ENCODE data around the gene PIK3IP1.
A peak's percentile ranks its signal among the peaks of the same experiment; 100 is the strongest.

The PIK3IP1 gene

GRCh38 chr22:31292236-31292989, at the start of gene PIK3IP1:
Gene PIK3IP1, minus strand, starts transcription at chr22:31292488. Its CDS starts 144 bp downstream, at chr22:31292344.
- no peaks in the 10 kb centered on the region for H3K27me3 ChIP-seq (ENCODE audit: low read depth)
- no peaks in the 10 kb centered on the region; the same call in 1 of the 2 replicates for H3K9me3 ChIP-seq
- H3K4me1 ChIP-seq, result peaks cover 18% of the 10 kb centered on the region
- peak; percentile 89 to 91 for DNase-seq (ENCODE audit: low spot score in 2 of 2)
- peak within 1 kb of the TSS; percentile 18 for H3K4me3 ChIP-seq
- no peaks in the 10 kb centered on the region for H3K36me3 ChIP-seq (replicated peaks)
- in situ Hi-C loops (cut with MboI; ENCODE audit: low sequenced_read_pairs), result loop anchor here (25.0 kb wide), 1 partner anchor 95 kb away; the partner anchor contains the start of gene DRG1

GRCh38 chr22:31341386-31342088, 49.2 kb upstream of the PIK3IP1 start:
- Histone ChIP-seq H3K4me3 (no peak overlapping the region), H3K9me3 (no peaks in the 10 kb centered on the region), H3K4me1 (peaks cover 23% of the 10 kb centered on the region), H3K36me3 (replicated peaks) (peaks cover 61% of the 10 kb centered on the region), H3K27me3 (ENCODE audit: low read depth) (no peaks in the 10 kb centered on the region)
- in situ Hi-C loops (cut with MboI; ENCODE audit: low sequenced_read_pairs), result no loop called here
- no peak for DNase-seq (ENCODE audit: low spot score in 2 of 2)

GRCh38 chr22:31340765-31341247, 48.5 kb upstream of the PIK3IP1 start:
- in situ Hi-C loops (cut with MboI; ENCODE audit: low sequenced_read_pairs), result no loop called here
- Histone ChIP-seq H3K9me3 (no peaks in the 10 kb centered on the region), H3K36me3 (replicated peaks) (peaks cover 65% of the 10 kb centered on the region), H3K27me3 (ENCODE audit: low read depth) (no peaks in the 10 kb centered on the region), H3K4me1 (peaks cover 23% of the 10 kb centered on the region), H3K4me3 (no peak overlapping the region)
- no peak for DNase-seq (ENCODE audit: low spot score in 2 of 2)

DNA sequence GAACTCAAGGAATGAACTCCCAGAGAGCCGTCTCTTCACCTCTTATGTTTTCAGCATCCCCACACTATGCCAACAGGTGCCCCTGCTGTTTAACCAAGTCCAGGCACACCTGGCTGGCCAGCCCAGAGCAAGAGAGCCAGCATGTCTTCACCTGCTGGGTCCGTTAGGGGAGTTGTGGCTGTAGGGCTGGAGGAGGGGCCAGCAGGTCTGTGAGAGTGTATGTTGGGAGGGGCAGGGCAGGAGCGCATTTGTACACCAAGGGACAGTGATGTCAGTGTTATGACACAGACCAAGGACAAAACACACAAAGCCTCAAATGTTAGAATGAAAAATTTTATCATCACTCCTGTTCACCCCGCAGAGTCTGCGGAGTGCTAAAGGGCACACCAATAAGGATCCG, 48.1 kb upstream of the PIK3IP1 start:
- H3K4me3 ChIP-seq, result no peak overlapping the region
- no peaks in the 10 kb centered on the region for H3K27me3 ChIP-seq (ENCODE audit: low read depth)
- no peaks in the 10 kb centered on the region for H3K9me3 ChIP-seq
- in situ Hi-C loops (cut with MboI; ENCODE audit: low sequenced_read_pairs), result no loop called here
- DNase-seq (ENCODE audit: low spot score in 2 of 2), result no peak
- H3K4me1 ChIP-seq, result peaks cover 23% of the 10 kb centered on the region
- peaks cover 69% of the 10 kb centered on the region for H3K36me3 ChIP-seq (replicated peaks)

DNA sequence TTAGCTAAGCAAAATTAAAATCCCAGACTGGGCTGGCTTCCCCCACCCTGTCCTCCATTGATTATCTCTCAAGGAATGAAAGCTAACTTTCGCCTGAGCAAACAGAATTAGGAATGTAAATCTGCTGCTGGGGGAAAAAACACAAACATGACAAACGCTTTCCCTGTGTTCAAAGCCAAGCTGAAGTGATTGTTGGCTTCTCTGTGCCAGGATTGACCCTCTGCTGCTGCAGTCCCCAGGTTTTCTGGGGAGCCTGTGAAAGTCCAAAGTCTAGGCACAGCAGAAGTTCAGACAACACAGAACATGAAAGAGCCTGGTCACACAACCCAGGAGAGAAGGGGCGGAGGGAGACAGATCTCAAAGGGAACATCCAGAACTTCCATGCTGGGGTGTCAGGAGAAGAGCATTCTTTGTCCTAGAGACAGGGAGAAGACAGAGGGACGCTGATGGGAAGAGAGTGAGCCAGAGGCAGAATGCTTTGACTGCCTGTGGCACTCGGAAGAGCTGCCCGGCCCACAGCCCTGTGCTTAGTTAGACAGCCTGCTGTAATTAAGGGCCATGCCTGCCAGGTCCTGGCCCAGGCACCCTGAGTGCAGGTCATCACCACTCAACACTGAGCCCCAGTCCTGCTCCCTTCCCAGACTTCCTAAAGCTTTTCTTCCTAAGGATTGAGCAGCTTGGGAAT, 47.0 kb upstream of the PIK3IP1 start:
- in situ Hi-C loops (cut with MboI; ENCODE audit: low sequenced_read_pairs), result no loop called here
- no peak overlapping the region for H3K4me3 ChIP-seq
- no peaks in the 10 kb centered on the region for H3K27me3 ChIP-seq (ENCODE audit: low read depth)
- peaks cover 75% of the 10 kb centered on the region for H3K36me3 ChIP-seq (replicated peaks)
- DNase-seq (ENCODE audit: low spot score in 2 of 2), result peak in 1 of 2 experiments; percentile 29
- no peaks in the 10 kb centered on the region for H3K9me3 ChIP-seq
- H3K4me1 ChIP-seq, result peaks cover 16% of the 10 kb centered on the region

GRCh38 chr22:31337178-31337577, 44.9 kb upstream of the PIK3IP1 start:
- Histone ChIP-seq H3K4me3 (no peak overlapping the region), H3K36me3 (replicated peaks) (peaks cover 82% of the 10 kb centered on the region), H3K27me3 (ENCODE audit: low read depth) (no peaks in the 10 kb centered on the region), H3K9me3 (no peaks in the 10 kb centered on the region), H3K4me1 (peaks cover 3% of the 10 kb centered on the region; the same call in 1 of the 2 replicates)
- DNase-seq (ENCODE audit: low spot score in 2 of 2), result no peak
- in situ Hi-C loops (cut with MboI; ENCODE audit: low sequenced_read_pairs), result no loop called here

DNA sequence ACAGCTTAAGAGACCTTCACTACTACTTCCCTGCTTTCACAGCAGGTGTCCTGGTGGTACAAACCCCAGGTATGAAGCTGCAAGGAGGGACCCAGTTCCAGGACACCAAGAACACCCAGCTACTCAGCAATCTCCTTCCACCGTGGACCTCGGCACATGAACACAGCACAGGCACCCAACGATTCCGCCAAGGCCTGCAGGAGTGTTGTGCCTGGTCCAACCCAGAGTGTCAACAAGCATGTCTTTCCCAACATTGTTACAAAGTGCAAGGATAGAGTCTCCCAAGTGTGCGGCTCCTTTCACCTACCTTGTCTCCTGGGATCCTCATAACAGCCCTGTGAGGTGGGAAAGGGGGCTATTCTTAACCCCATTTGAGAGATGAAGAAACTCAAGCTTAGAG, 42.0 kb upstream of the PIK3IP1 start:
- peaks cover 2% of the 10 kb centered on the region; the same call in 1 of the 2 replicates for H3K4me1 ChIP-seq

GRCh38 chr22:31333641-31334040, 41.4 kb upstream of the PIK3IP1 start:
- Histone ChIP-seq H3K4me3 (no peak overlapping the region), H3K4me1 (no peaks in the 10 kb centered on the region), H3K36me3 (replicated peaks) (peaks cover 68% of the 10 kb centered on the region), H3K27me3 (ENCODE audit: low read depth) (no peaks in the 10 kb centered on the region), H3K9me3 (no peaks in the 10 kb centered on the region)
- DNase-seq (ENCODE audit: low spot score in 2 of 2), result no peak
- in situ Hi-C loops (cut with MboI; ENCODE audit: low sequenced_read_pairs), result no loop called here

More for the DNA sequence above, 42.0 kb upstream of the PIK3IP1 start:
- in situ Hi-C loops (cut with MboI; ENCODE audit: low sequenced_read_pairs), result no loop called here
- H3K4me3 ChIP-seq, result no peak overlapping the region
- H3K36me3 ChIP-seq (replicated peaks), result peaks cover 69% of the 10 kb centered on the region
- no peaks in the 10 kb centered on the region for H3K9me3 ChIP-seq
- DNase-seq (ENCODE audit: low spot score in 2 of 2), result no peak
- no peaks in the 10 kb centered on the region for H3K27me3 ChIP-seq (ENCODE audit: low read depth)

DNA sequence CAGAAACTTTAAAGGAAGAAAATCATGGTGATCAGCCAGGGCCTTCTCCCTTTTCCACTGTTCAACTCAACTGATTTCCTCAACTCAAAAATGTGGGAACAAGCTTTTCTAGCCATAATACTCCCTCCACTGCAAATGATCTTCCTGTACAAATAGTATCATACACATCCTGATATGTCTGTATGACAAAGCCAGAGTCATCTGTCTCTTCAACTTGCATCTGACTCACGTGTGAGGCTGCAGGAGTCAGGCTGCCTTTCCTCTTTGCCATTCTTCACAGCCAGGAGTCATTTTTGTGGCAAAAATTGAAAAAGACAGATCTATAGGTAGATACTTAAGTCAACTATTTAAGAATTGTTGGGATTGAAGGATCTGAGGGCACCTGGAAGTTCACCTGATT, 40.6 kb upstream of the PIK3IP1 start:
- H3K4me1 ChIP-seq, result no peaks in the 10 kb centered on the region
- peaks cover 65% of the 10 kb centered on the region for H3K36me3 ChIP-seq (replicated peaks)
- H3K9me3 ChIP-seq, result no peaks in the 10 kb centered on the region
- no peaks in the 10 kb centered on the region for H3K27me3 ChIP-seq (ENCODE audit: low read depth)
- no peak overlapping the region for H3K4me3 ChIP-seq
- in situ Hi-C loops (cut with MboI; ENCODE audit: low sequenced_read_pairs), result no loop called here
- DNase-seq (ENCODE audit: low spot score in 2 of 2), result no peak

GRCh38 chr22:31332010-31332409, 39.7 kb upstream of the PIK3IP1 start:
- Histone ChIP-seq H3K36me3 (replicated peaks) (peaks cover 63% of the 10 kb centered on the region), H3K27me3 (ENCODE audit: low read depth) (no peaks in the 10 kb centered on the region), H3K9me3 (no peaks in the 10 kb centered on the region), H3K4me3 (no peak overlapping the region), H3K4me1 (no peaks in the 10 kb centered on the region)
- in situ Hi-C loops (cut with MboI; ENCODE audit: low sequenced_read_pairs), result no loop called here
- DNase-seq (ENCODE audit: low spot score in 2 of 2), result no peak

- Histone ChIP-seq H3K4me1 (no peaks in the 10 kb centered on the region), H3K27me3 (ENCODE audit: low read depth) (no peaks in the 10 kb centered on the region), H3K36me3 (replicated peaks) (peaks cover 64% of the 10 kb centered on the region), H3K9me3 (no peaks in the 10 kb centered on the region), H3K4me3 (no peak overlapping the region)
- in situ Hi-C loops (cut with MboI; ENCODE audit: low sequenced_read_pairs), result no loop called here
- no peak for DNase-seq (ENCODE audit: low spot score in 2 of 2)
Measured at GRCh38 chr22:31329453-31330215, 37.3 kb upstream of the PIK3IP1 start.

DNA sequence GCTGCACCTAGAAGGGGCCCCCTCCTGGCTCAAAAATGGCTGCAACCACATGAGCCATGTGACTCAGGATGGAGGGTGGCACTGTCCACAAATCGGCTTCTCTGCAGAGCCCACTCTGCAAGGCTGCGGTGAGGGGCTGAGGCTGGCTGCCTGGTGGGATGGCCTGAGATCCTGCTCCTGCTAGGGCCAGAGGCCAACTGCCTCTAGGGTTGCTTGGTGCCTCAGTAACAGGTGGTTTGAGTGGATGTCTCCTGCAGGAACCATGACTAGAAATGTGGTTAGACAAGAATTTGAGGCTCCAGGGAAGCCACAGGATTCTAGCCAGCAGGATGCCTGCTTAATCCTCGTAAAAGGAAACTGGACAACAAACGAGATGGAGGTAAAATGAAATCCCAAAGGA, 36.7 kb upstream of the PIK3IP1 start:
- Histone ChIP-seq H3K4me1 (no peaks in the 10 kb centered on the region), H3K27me3 (ENCODE audit: low read depth) (no peaks in the 10 kb centered on the region), H3K4me3 (no peak overlapping the region), H3K9me3 (no peaks in the 10 kb centered on the region), H3K36me3 (replicated peaks) (peaks cover 61% of the 10 kb centered on the region)
- in situ Hi-C loops (cut with MboI; ENCODE audit: low sequenced_read_pairs), result no loop called here
- no peak for DNase-seq (ENCODE audit: low spot score in 2 of 2)

DNA sequence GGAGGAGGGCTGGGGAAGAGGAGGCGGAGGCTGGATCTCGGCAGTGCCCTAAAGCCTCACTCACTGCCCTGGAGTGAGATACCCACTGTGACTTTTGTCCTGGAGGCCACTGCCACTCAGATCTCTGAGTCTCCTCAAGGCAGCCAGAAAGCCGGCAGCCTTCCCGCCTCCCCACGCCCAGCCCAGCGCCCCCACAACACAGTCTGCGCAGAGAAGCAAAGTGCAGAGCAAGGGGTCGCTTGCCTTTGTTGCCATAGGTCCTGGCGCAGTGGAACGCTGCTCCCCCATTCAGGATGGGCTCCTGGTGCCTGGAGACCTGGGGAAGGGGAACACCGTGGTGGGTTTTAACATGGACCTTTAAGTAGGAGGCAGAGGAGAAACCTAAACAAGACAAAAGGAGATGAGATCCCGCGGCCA, 36.3 kb upstream of the PIK3IP1 start:
- DNase-seq (ENCODE audit: low spot score in 2 of 2), result no peak
- in situ Hi-C loops (cut with MboI; ENCODE audit: low sequenced_read_pairs), result no loop called here
- H3K4me3 ChIP-seq, result no peak overlapping the region
- H3K27me3 ChIP-seq (ENCODE audit: low read depth), result no peaks in the 10 kb centered on the region
- peaks cover 57% of the 10 kb centered on the region for H3K36me3 ChIP-seq (replicated peaks)
- no peaks in the 10 kb centered on the region for H3K9me3 ChIP-seq
- H3K4me1 ChIP-seq, result no peaks in the 10 kb centered on the region
